Lower leg skin (tissue), 3 donors: ENCODE results near the gene DDX51.

Experiments
- POLR2A ChIP-seq, 2 donors: fragments of 450-650 bp; IDR thresholded peaks; one replicate each; pipeline ENCODE4 v1.6.1; 2016 to 2017; ENCODE audit warnings: antibody characterized with exemption in 2 of 2, mild to moderate bottlenecking in 1 of 2, moderate library complexity in 1 of 2
- TF ChIP-seq, protein P1 (sequence below), 3 donors: fragments of 450-650 bp; IDR thresholded peaks; one replicate each; pipeline ENCODE4 v1.5.1; 2016; ENCODE audit warnings: antibody characterized with exemption in 3 of 3, mild to moderate bottlenecking in 3 of 3, moderate library complexity in 2 of 3

DNA sequence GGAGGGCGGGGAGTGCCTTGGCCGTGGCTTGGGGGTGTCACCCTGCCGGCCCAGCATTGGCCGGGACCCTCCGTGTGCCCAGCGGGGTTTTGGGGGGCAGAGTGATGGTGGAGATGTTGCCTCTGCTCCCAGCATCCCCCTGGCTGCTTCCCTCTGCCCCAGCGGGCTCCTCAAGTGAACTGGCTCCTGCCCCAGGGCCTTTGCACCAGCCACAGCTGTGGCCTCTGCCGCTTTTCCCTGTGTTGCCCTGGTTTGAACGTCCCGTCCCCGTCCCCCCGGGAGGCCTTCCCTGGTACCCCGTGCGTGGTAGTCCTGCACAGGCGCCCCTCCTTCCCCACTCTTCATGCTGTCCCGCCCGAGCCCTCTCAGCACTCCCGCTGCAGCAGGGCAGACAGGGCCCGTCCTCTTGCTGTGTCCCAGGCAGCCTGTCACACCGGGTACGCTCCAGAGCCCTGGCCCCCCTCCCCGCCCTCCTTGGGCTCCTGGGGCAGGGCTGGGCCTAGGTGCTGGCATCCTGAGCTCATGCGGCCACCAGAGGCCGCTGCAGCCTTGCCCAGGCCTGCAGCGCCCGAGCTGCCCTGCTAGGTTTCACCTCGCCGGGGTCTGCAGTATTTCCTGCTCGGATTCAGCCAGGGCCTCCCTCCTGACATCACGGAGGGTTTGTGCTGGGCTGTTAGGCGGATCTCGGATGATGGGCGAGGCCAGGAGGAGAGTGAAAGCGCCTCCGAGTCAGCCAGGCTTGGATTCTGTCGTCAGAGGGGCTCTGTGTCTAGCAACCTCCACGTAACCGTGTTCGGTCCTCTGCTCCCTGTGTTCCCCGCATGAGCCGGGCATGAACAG, 9.6 kb upstream of the DDX51 start:
- TF ChIP-seq, protein P1, sequence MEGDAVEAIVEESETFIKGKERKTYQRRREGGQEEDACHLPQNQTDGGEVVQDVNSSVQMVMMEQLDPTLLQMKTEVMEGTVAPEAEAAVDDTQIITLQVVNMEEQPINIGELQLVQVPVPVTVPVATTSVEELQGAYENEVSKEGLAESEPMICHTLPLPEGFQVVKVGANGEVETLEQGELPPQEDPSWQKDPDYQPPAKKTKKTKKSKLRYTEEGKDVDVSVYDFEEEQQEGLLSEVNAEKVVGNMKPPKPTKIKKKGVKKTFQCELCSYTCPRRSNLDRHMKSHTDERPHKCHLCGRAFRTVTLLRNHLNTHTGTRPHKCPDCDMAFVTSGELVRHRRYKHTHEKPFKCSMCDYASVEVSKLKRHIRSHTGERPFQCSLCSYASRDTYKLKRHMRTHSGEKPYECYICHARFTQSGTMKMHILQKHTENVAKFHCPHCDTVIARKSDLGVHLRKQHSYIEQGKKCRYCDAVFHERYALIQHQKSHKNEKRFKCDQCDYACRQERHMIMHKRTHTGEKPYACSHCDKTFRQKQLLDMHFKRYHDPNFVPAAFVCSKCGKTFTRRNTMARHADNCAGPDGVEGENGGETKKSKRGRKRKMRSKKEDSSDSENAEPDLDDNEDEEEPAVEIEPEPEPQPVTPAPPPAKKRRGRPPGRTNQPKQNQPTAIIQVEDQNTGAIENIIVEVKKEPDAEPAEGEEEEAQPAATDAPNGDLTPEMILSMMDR (IDR thresholded peaks at IDR 0.05), result peak in 1 of 3 donors; percentile 69
- TF ChIP-seq POLR2A (IDR thresholded peaks at IDR 0.05), result no peak
